ENCODE measurements around the gene HHLA2. TPM values are rescaled to one million over a fixed set of nuclear protein-coding genes. Genes with fewer than 3 reads are reported as not detected.

HHLA2 gene
- total and polyA plus RNA-seq, 2 of the 8 experiments (the other 6 are each of a cell fraction or from before 2014, with no cell fraction given): not detected

DNA sequence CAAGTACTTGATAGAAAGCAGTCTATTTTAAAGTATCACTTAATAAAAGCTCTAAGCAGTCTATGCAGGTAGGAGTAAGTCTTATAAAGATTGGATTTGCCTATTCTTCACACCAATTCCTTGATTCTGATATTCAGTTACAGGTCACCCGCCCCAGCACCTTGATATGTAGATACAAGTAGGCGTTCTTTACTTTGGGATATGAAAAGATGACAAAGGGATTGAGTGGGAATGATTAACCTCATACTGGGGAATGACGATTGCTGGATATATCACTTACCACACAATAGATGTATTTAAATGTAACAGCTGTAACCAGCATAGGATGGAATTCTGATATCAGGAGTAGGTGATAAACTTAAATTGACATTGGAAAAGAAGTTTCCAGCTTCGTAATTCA lies 47.1 kb downstream of the HHLA2 start:
- no peak overlapping the region for H3K4me2 ChIP-seq (ENCODE audit: insufficient read depth in 1 of 2, low read depth in 2 of 2, low read length in 2 of 2)
- no peak overlapping the region for H2AFZ ChIP-seq (ENCODE audit: low read length)
- H2BK15ac ChIP-seq (ENCODE audit: low read length): no peak overlapping the region
- no peaks in the 10 kb centered on the region for H3K27me3 ChIP-seq (replicated peaks in 1 of 4; ENCODE audit: control insufficient read depth in 3 of 4, extremely low read depth in 1 of 4, insufficient read depth in 3 of 4, low read length in 3 of 4)
- H4K20me1 ChIP-seq (replicated peaks in 1 of 2; ENCODE audit: control insufficient read depth in 1 of 2, insufficient read depth in 2 of 2, low read length in 2 of 2): no peaks in the 10 kb centered on the region
- ChIA-PET CTCF (ENCODE audit: partially characterized antibody) (interaction anchor here (0.8 to 1.1 kb wide), 2 partner anchors 146 to 416 kb away, joined by 3 read pairs; no protein-coding TSS in a partner anchor), POLR2A (ENCODE audit: partially characterized antibody) (no interaction called here)
- no peak overlapping the region for H4K91ac ChIP-seq (replicated peaks; ENCODE audit: insufficient read length, low read length)
- TF ChIP-seq TAF1 (IDR thresholded peaks at IDR 0.05; ENCODE audit: low read depth, low read length) (no peak), ZNF274 (IDR thresholded peaks at IDR 0.05; ENCODE audit: borderline replicate concordance, extremely low read depth, low read length) (no peak), KDM4A (IDR thresholded peaks at IDR 0.05; ENCODE audit: low read depth, low read length, severe bottlenecking) (no peak), JUND (IDR thresholded peaks at IDR 0.05; ENCODE audit: low read length) (no peak), PHF8 (conservative IDR thresholded peaks at IDR 0.05; ENCODE audit: low read depth, low read length) (no peak), POLR2AphosphoS5 (IDR thresholded peaks at IDR 0.05; ENCODE audit: low read depth, low read length) (no peak), SAP30 (IDR thresholded peaks at IDR 0.05; ENCODE audit: insufficient read depth, insufficient replicate concordance, low read length) (no peak), SRF (IDR thresholded peaks at IDR 0.05; ENCODE audit: low read depth, low read length) (no peak), POLR2A (IDR thresholded peaks at IDR 0.05; ENCODE audit: control extremely low read depth in 1 of 2, low read depth in 2 of 2, low read length in 2 of 2) (no peak), CBX8 (IDR thresholded peaks at IDR 0.05; ENCODE audit: borderline replicate concordance, low read depth, low read length) (no peak)
- TF ChIP-seq, protein P1, sequence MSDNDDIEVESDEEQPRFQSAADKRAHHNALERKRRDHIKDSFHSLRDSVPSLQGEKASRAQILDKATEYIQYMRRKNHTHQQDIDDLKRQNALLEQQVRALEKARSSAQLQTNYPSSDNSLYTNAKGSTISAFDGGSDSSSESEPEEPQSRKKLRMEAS (IDR thresholded peaks at IDR 0.05): no peak
- H3K23me2 ChIP-seq (ENCODE audit: low read depth, low read length): no peaks in the 10 kb centered on the region; the same call in 1 of the 2 replicates
- H3K18ac ChIP-seq (ENCODE audit: extremely low read depth, low read length): no peak overlapping the region
- H3K36me3 ChIP-seq (ENCODE audit: control insufficient read depth in 2 of 4, insufficient read depth in 4 of 4, low read length in 3 of 4): no peaks in the 10 kb centered on the region
- H3K4ac ChIP-seq (replicated peaks; ENCODE audit: insufficient read length, low read depth, low read length): no peak overlapping the region
- H3K4me3 ChIP-seq (ENCODE audit: extremely low read depth in 1 of 4, insufficient read depth in 2 of 4, low read depth in 3 of 4, low read length in 4 of 4): no peak overlapping the region
- no peak overlapping the region for H4K8ac ChIP-seq (ENCODE audit: extremely low read depth, insufficient read depth, low read length)
- H3K79me2 ChIP-seq (ENCODE audit: control insufficient read depth in 1 of 2, insufficient read depth in 2 of 2, low read length in 2 of 2): no peaks in the 10 kb centered on the region
- 91% methylated on average over 4 of the region's 4 CpGs; no CpG with 5 or more reads in 1 of the 2 experiments for WGBS, 2 experiments (ENCODE audit: extremely low coverage in 1 of 2, insufficient coverage in 1 of 2, insufficient read length in 1 of 2, insufficient replicate concordance in 2 of 2, low coverage in 1 of 2, low lambda C conversion rate in 2 of 2, missing lambda C conversion rate in 1 of 2)
- H3K27ac ChIP-seq (ENCODE audit: low read depth, low read length): no peak overlapping the region
- DNase-seq (ENCODE audit: low read depth in 1 of 2, low spot score in 2 of 2) (no peak), FAIRE-seq (no peak)
- H2BK120ac ChIP-seq (replicated peaks; ENCODE audit: low read depth, low read length): no peak overlapping the region
- no peak overlapping the region for H2AK5ac ChIP-seq (ENCODE audit: low read depth, low read length)
- H3K79me1 ChIP-seq (ENCODE audit: low read depth, low read length): no peaks in the 10 kb centered on the region
- no peak overlapping the region for H3K23ac ChIP-seq (ENCODE audit: insufficient read length)
- H4K5ac ChIP-seq (ENCODE audit: insufficient read length, low read depth, low read length): no peak overlapping the region
- no peak overlapping the region for H2BK12ac ChIP-seq (ENCODE audit: low read depth, low read length)
- H3K14ac ChIP-seq (ENCODE audit: insufficient read length): no peak overlapping the region
- no peaks in the 10 kb centered on the region for H3K9me3 ChIP-seq (ENCODE audit: insufficient read depth in 2 of 2, low read depth in 1 of 2, low read length in 1 of 2)
- H3K56ac ChIP-seq (replicated peaks; ENCODE audit: insufficient read length, low read depth, low read length): no peak overlapping the region
- H2BK20ac ChIP-seq (ENCODE audit: low read length): no peak overlapping the region
- no peak overlapping the region for H2BK5ac ChIP-seq (ENCODE audit: low read depth, low read length)
- no peaks in the 10 kb centered on the region for H3K4me1 ChIP-seq (replicated peaks in 1 of 4; ENCODE audit: control insufficient read depth in 3 of 4, insufficient read depth in 4 of 4, low read length in 3 of 4)
- H3K9ac ChIP-seq (replicated peaks in 1 of 4; ENCODE audit: extremely low read depth in 1 of 4, low read depth in 3 of 4, low read length in 3 of 4): no peak overlapping the region
